Cardiac fibroblast (primary cell): ENCODE data around the gene ENPP6.

Experiments used
- DNase-seq, 2 donors: peaks; one replicate each; pipeline versions ENCODE4 v3.0.0 to v3.0.0-alpha.2; 2010; ENCODE audit warnings: low read depth in 2 of 2
- H3K4me3 ChIP-seq, 2 donors: replicated peaks in 1 of 2; 1 replicate in 1 of 2; 2 replicates in 1 of 2; pipeline ENCODE4 v1.5.1; 2011; ENCODE audit warnings: low read depth in 2 of 2, low read length in 2 of 2, mild to moderate bottlenecking in 2 of 2, moderate library complexity in 1 of 2
- CTCF ChIP-seq: IDR thresholded peaks from one replicate; pipeline ENCODE4 v1.5.1; 2011; ENCODE audit warnings: low read depth, mild to moderate bottlenecking, low read length, inconsistent platforms

Gene ENPP6

GRCh38 chr4:184096561-184097240, 121.0 kb downstream of the ENPP6 start:
- DNase-seq = peak in 1 of 2 donors; percentile 8
- no peak overlapping the region for H3K4me3 ChIP-seq
- no peak for TF ChIP-seq CTCF

DNA sequence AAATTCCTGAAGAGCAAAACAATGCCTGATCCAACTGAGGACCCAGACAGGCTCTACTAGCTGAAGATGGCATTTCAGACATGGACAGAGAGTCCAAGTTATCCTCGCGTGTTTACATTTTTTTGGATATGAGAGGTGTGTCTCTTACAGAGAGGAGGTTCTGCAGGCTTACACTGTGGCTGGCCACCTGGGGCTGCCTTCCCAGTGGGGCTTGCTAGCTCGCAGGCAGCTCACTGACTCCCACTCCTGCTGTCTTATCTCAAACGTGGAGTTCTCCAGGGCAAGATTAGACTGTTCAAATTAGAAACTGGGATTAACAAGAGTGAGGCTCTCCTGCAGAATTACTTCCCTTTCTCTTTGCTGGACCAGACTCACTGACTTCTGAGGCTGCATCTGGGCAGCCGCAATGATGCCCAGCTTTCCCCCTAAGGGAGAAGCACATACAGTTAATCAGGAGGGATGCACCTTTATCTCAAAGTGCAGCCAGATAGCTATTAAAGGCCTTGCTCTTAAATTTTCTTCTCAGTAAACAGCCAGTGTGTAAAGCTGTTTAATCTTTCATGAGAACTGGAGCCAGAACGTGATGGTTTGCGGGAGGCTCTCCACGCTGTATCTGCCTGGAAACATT, 123.0 kb downstream of the ENPP6 start:
- no peak for TF ChIP-seq CTCF
- DNase-seq = no peak
- H3K4me3 ChIP-seq = no peak overlapping the region

DNA sequence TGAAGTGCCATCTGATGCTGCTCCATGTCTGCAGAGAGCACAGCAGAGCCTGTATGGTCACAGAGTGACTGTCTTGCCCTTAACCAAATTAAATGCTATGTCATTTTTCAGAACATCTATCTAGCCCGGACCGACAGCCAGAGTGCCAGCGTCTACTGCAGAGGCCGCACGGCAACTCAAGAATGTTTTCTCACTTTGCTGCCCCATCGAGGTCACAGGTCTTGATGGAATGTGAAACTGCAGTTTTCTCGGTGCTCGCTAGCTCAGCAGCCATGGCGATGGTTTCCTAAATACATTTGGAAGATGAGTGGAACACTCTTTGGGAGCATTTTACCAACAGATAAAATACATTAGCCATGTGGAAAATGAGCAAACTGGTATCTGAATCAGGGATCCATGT, 125.7 kb downstream of the ENPP6 start:
- H3K4me3 ChIP-seq = no peak overlapping the region
- no peak for DNase-seq
- TF ChIP-seq CTCF = no peak

- no peak for TF ChIP-seq CTCF
- H3K4me3 ChIP-seq = no peak overlapping the region
- no peak for DNase-seq
These were observed 127.1 kb downstream of the ENPP6 start for GRCh38 chr4:184090571-184090970.

GRCh38 chr4:184080674-184081073, 137.0 kb downstream of the ENPP6 start:
- no peak for DNase-seq
- no peak for TF ChIP-seq CTCF

DNA sequence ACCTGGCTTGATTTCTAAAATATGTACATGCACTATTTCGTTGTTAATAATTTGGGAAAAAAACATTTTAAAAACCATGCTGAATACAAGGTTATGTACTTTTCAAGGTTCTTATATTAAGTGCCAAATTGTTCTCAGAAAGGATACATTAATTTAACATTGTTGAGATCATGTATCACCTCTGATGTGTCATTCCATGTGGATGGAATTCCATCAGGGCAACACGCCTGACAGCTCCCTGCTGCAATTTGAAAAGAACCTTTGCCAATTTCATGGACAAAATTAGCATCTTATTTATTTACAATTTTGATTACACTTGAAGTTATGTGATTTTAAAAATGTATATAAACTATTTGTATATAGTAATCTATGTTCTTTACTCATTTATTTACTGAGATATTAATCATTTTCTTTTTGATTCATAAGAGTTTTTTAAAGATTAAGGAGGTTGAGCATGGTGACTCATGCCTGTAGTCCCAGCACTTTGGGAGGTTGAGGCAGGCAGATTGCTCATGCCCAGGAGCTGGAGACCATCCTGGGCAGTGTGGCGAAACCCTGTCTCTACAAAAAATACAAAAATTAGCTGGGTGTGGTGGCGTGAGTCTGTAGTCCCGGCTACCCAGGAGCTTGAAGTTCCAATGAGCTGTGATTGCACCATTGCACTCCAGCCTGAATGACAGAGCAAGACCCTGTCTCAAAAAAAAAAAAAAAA, 142.8 kb downstream of the ENPP6 start:
- no peak overlapping the region for H3K4me3 ChIP-seq
- DNase-seq = no peak
- no peak for TF ChIP-seq CTCF

More at GRCh38 chr4:184080674-184081073, 137.0 kb downstream of the ENPP6 start:
- H3K4me3 ChIP-seq = no peak overlapping the region
